GM12878 (cell line): ENCODE data around the gene ECSIT. TPM values are rescaled to one million over a fixed set of nuclear protein-coding genes. Genes with fewer than 3 reads are reported as not detected.

Experiments used
- ATAC-seq: fragments of 200-7000 bp; cut with Tn5 transposase; 3 replicates; pipeline ENCODE4 v1.9.1; 2020; ENCODE audit warnings: mild to moderate bottlenecking, moderate library complexity
- BruUV-seq: library from RNA; stranded (reverse); fragments of 400-500 nt; replicated peaks from 2 replicates; lab custom pipeline; 2021; lab: Mats Ljungman, UMichigan
- CTCF ChIA-PET: fragments of 300-600 bp; sonication (Branson Sonifier 250); formaldehyde crosslinking; extraction: SDS; loops from one replicate; lab custom pipeline; 2021; ENCODE audit warnings: inconsistent platforms; lab: Yijun Ruan, JAX
- POLR2A ChIA-PET: fragments of 350-600 bp; formaldehyde crosslinking; extraction: SDS; loops from one replicate; lab custom pipeline; 2021; ENCODE audit warnings: inconsistent platforms; lab: Charles Lee
- RAD21 ChIA-PET: fragments of 300-600 bp; sonication (Branson Sonifier 250); formaldehyde crosslinking; loops from one replicate; lab custom pipeline; 2023; ENCODE audit warnings: antibody characterized with exemption; ENCODE audit not compliant: unreplicated experiment; lab: Charles Lee
- SMC1A ChIA-PET: fragments of 300-600 bp; sonication (Branson Sonifier 250); formaldehyde crosslinking; loops from one replicate; lab custom pipeline; 2023; ENCODE audit not compliant: unreplicated experiment, uncharacterized antibody; lab: Charles Lee
- DNase-seq: peaks from one replicate; pipeline ENCODE4 v3.0.0-alpha.2; 2011; ENCODE audit warnings: low read depth, low spot score
- FAIRE-seq: peaks from 3 replicates; lab custom pipeline; 2011; peaks lifted over from hg19 to GRCh38; lab: Jason Lieb, UNC
- H2AFZ ChIP-seq: 2 replicates; pipeline ENCODE4 v1.6.0; 2011; ENCODE audit warnings: low read depth, low read length, control low read depth; ENCODE audit not compliant: control insufficient read depth
- H3K27ac ChIP-seq: 2 replicates; pipeline ENCODE4 v1.5.1; 2011; ENCODE audit warnings: control low read depth; ENCODE audit not compliant: control insufficient read depth, insufficient read depth
- H3K27me3 ChIP-seq, 2 experiments: replicated peaks in 1 of 2; 2 replicates each; pipeline versions ENCODE4 v1.6.0 to v1.6.1; 2011; ENCODE audit warnings: low read length in 1 of 2; ENCODE audit not compliant: control insufficient read depth in 2 of 2, insufficient read depth in 2 of 2
- H3K36me3 ChIP-seq, 2 experiments: 2 replicates each; pipeline ENCODE4 v1.5.1; 2011; ENCODE audit warnings: low read length in 1 of 2; ENCODE audit not compliant: control insufficient read depth in 2 of 2, insufficient read depth in 2 of 2
- H3K4me1 ChIP-seq: 2 replicates; pipeline ENCODE4 v1.6.1; 2011; ENCODE audit warnings: mild to moderate bottlenecking, low read length, moderate library complexity, mixed read lengths; ENCODE audit not compliant: control insufficient read depth, insufficient read depth
- H3K4me2 ChIP-seq: 2 replicates; pipeline ENCODE4 v1.6.0; 2011; ENCODE audit warnings: control low read depth; ENCODE audit not compliant: control insufficient read depth, insufficient read depth
- H3K4me3 ChIP-seq: fragments of 200-600 bp; sonication (generic); 2 replicates; pipeline ENCODE4 v1.5.1; 2016
- H3K79me2 ChIP-seq: 2 replicates; pipeline ENCODE4 v1.6.0; 2011; ENCODE audit warnings: low read length; ENCODE audit not compliant: control insufficient read depth, insufficient read depth
- H3K9ac ChIP-seq: 2 replicates; pipeline ENCODE4 v1.8.0; 2011; ENCODE audit warnings: low read length, control low read depth, mixed read lengths; ENCODE audit not compliant: control insufficient read depth, insufficient read depth
- H3K9me3 ChIP-seq: replicated peaks from 3 replicates; pipeline ENCODE4 v1.5.1; 2011; ENCODE audit warnings: mild to moderate bottlenecking, low read length; ENCODE audit not compliant: control insufficient read depth, insufficient read depth
- H4K20me1 ChIP-seq: 2 replicates; pipeline ENCODE4 v1.6.0; 2011; ENCODE audit not compliant: control insufficient read depth, insufficient read depth
- NR2C2 ChIP-seq: IDR thresholded peaks from 2 replicates; pipeline ENCODE4 v1.6.1; 2011; ENCODE audit warnings: borderline replicate concordance, low read depth; ENCODE audit not compliant: control insufficient read depth, insufficient read length
- WGBS: methylation state at CpG from one replicate; pipeline ENCODE4 v1.1.6; 2016; ENCODE audit warnings: low lambda C conversion rate; ENCODE audit not compliant: insufficient replicate concordance, insufficient coverage; ENCODE audit errors: missing lambda C conversion rate; 5-methylcytosine and 5-hydroxymethylcytosine counted together
- in situ Hi-C: fragments of 300-500 bp; cut with MboI; formaldehyde crosslinking; loops from 9 replicates; pipeline ENCODE4 v1.14.3; 2018; ENCODE audit warnings: mixed read lengths
- intact Hi-C: fragments of 100-400 bp; cut with micrococcal nuclease; formaldehyde crosslinking; loops from one replicate; pipeline ENCODE4 v1.14.2; 2022; ENCODE audit not compliant: unreplicated experiment
- polyA plus RNA-seq, 11 experiments: library from polyadenylated mRNA; depleted of rRNA in 4 of 11; unstranded in 6 of 11; stranded (reverse) in 5 of 11; fragments of >200 nt; fragmentation: Nextera tagmentation in 4 of 11; fragmentation: Illumina TruSeq in 1 of 11; extraction: Ambion mirVana in 4 of 11; extraction: Trizol in 1 of 11; gene quantifications; 1 replicate in 1 of 11; 2 replicates in 10 of 11; pipeline versions ENCODE4 v1.2.1 to v1.2.3, GENCODE V29; 2011 to 2016; ENCODE audit warnings: inconsistent platforms in 2 of 11, missing spikeins in 2 of 11, low read depth in 1 of 11
- total RNA-seq, 4 experiments: library from RNA; depleted of rRNA in 3 of 4; stranded (reverse); fragments of >200 nt in 3 of 4; fragmentation: Illumina TruSeq in 1 of 4; extraction: Trizol in 1 of 4; gene quantifications; 2 replicates each; pipeline versions ENCODE4 v1.2.1 to v1.2.3, GENCODE V29; 2013 to 2021
- TF ChIP-seq, protein P1 (sequence below): fragments of 450-650 bp; formaldehyde crosslinking; IDR thresholded peaks from 2 replicates; pipeline ENCODE4 v1.4.0; 2022; ENCODE audit warnings: mild to moderate bottlenecking, moderate library complexity

Gene ECSIT
- total and polyA plus RNA-seq, 10 of the 15 experiments (the other 5 are each of a cell fraction or from before 2014, with no cell fraction given) = 1.0 to 59.6 (median 41.3) TPM

- Histone ChIP-seq H3K79me2 (no peaks in the 10 kb centered on the region; the same call in 1 of the 2 replicates), H3K9me3 (no peaks in the 10 kb centered on the region), H3K36me3 (no peaks in the 10 kb centered on the region), H3K27ac (peak within 1 kb of the TSS; percentile 25; the same call in 1 of the 2 replicates), H3K9ac (peak within 1 kb of the TSS; percentile 11), H3K4me2 (peak within 1 kb of the TSS; percentile 72), H2AFZ (peak within 1 kb of the TSS; percentile 72), H3K27me3 (no peaks in the 10 kb centered on the region), H3K4me1 (peaks cover 39% of the 10 kb centered on the region), H4K20me1 (no peaks in the 10 kb centered on the region), H3K4me3 (peak within 1 kb of the TSS; percentile 81)
- DNase-seq = no peak
- ChIA-PET RAD21 (interaction anchor here (1.7 to 2.9 kb wide), 2 partner anchors 9 to 15 kb away, joined by 6 to 21 read pairs; no protein-coding TSS in a partner anchor), POLR2A (interaction anchor here (0.6 to 9.0 kb wide), 5 partner anchors 9 to 1470 kb away, joined by 3 to 87 read pairs (median 4); partner anchors contain the start of gene ELOF1), CTCF (interaction anchor here (0.8 to 6.0 kb wide), 5 partner anchors 10 to 42 kb away, joined by 3 to 47 read pairs (median 4); no protein-coding TSS in a partner anchor), SMC1A (interaction anchor here (0.8 to 12.2 kb wide), 3 partner anchors 8 to 17 kb away, joined by 3 to 215 read pairs (median 84); partner anchors contain the start of gene ELOF1)
- no TSS peak for BruUV-seq
- no peak for FAIRE-seq
- intact Hi-C loops = no loop called here
- TF ChIP-seq, protein P1, sequence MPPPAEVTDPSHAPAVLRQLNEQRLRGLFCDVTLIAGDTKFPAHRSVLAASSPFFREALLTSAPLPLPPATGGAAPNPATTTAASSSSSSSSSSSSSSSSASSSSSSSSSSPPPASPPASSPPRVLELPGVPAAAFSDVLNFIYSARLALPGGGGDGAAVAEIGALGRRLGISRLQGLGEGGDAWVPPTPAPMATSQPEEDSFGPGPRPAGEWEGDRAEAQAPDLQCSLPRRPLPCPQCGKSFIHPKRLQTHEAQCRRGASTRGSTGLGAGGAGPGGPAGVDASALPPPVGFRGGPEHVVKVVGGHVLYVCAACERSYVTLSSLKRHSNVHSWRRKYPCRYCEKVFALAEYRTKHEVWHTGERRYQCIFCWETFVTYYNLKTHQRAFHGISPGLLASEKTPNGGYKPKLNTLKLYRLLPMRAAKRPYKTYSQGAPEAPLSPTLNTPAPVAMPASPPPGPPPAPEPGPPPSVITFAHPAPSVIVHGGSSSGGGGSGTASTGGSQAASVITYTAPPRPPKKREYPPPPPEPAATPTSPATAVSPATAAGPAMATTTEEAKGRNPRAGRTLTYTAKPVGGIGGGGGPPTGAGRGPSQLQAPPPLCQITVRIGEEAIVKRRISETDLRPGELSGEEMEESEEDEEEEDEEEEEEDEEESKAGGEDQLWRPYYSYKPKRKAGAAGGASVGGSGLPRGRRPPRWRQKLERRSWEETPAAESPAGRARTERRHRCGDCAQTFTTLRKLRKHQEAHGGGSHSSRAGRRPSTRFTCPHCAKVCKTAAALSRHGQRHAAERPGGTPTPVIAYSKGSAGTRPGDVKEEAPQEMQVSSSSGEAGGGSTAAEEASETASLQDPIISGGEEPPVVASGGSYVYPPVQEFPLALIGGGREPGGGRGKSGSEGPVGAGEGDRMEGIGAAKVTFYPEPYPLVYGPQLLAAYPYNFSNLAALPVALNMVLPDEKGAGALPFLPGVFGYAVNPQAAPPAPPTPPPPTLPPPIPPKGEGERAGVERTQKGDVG (CRISPR knock-in tag) = no peak
- TF ChIP-seq NR2C2 = peak; percentile 23
- WGBS = 62% methylated on average over 18 of the region's 18 CpGs
- in situ Hi-C loops = loop anchor here (25.0 kb wide), 1 partner anchor 1585 kb away; the partner anchor contains the start of genes IER2 and STX10
- no peak for ATAC-seq
Measured at GRCh38 chr19:11577451-11578257, 48.7 kb upstream of the ECSIT start, which contains the start of gene ACP5. ACP5 (minus strand) TSS chr19:11577645; CDS start chr19:11577317, 328 bp downstream.
